Small intestine (tissue), 7 donors: ENCODE results near the gene ZNF564. TPM values are rescaled to one million over a fixed set of nuclear protein-coding genes. Genes with fewer than 3 reads are reported as not detected.
A peak's percentile ranks its signal among the peaks of the same experiment; 100 is the strongest.

Experiments used
- DNase-seq, 2 donors: peaks; one replicate each; pipeline versions ENCODE4 v3.0.0 to v3.0.0-alpha.2; 2013
- FAIRE-seq: peaks from 2 replicates; lab custom pipeline; 2012; peaks lifted over from hg19 to GRCh38; lab: Jason Lieb, UNC
- H3K27ac ChIP-seq, 3 donors: one replicate each; pipeline ENCODE4 v1.5.1; 2013; ENCODE audit warnings: low read length in 2 of 3, mild to moderate bottlenecking in 2 of 3, control low read depth in 1 of 3, inconsistent platforms in 1 of 3, low read depth in 1 of 3, moderate library complexity in 1 of 3
- H3K27me3 ChIP-seq, 3 donors: one replicate each; pipeline ENCODE4 v1.6.1; 2013; ENCODE audit warnings: low read length in 3 of 3, inconsistent platforms in 1 of 3; ENCODE audit not compliant: control insufficient read depth in 3 of 3, insufficient read depth in 3 of 3
- H3K36me3 ChIP-seq, 3 donors: one replicate each; pipeline ENCODE4 v1.6.1; 2013; ENCODE audit warnings: low read length in 3 of 3, inconsistent platforms in 1 of 3, low read depth in 1 of 3, mild to moderate bottlenecking in 1 of 3, moderate library complexity in 1 of 3; ENCODE audit not compliant: control insufficient read depth in 3 of 3, insufficient read depth in 2 of 3
- H3K4me1 ChIP-seq, 3 donors: one replicate each; pipeline ENCODE4 v1.6.1; 2013; ENCODE audit warnings: low read length in 2 of 3, inconsistent platforms in 1 of 3, low read depth in 1 of 3, mild to moderate bottlenecking in 1 of 3, moderate library complexity in 1 of 3; ENCODE audit not compliant: control insufficient read depth in 3 of 3, insufficient read depth in 2 of 3
- H3K4me3 ChIP-seq, 3 donors: one replicate each; pipeline ENCODE4 v1.5.1; 2013; ENCODE audit warnings: low read length in 3 of 3, control low read depth in 1 of 3, inconsistent platforms in 1 of 3, low read depth in 1 of 3, mild to moderate bottlenecking in 1 of 3, moderate library complexity in 1 of 3
- H3K9me3 ChIP-seq, 2 donors: one replicate each; pipeline ENCODE4 v1.6.1; 2013; ENCODE audit warnings: low read depth in 1 of 2, low read length in 1 of 2; ENCODE audit not compliant: control insufficient read depth in 2 of 2, insufficient read depth in 1 of 2
- WGBS, 3 donors: extraction: QIAGEN DNeasy Blood & Tissue Kit; methylation state at CpG; one replicate each; pipeline ENCODE4 v1.1.7; 2013; 5-methylcytosine and 5-hydroxymethylcytosine counted together
- polyA plus RNA-seq, 4 donors: library from polyadenylated mRNA; stranded (reverse) in 3 of 4; unstranded in 1 of 4; fragments of 200-250 nt in 3 of 4; fragments of 120-200 nt in 1 of 4; gene quantifications; one replicate each; pipeline versions ENCODE4 v1.2.1 to v1.2.3, GENCODE V29; 2013
- donor health status: healthy with polysubstance abuse.
- donor health status: control.
- donor health status: control.
- donor health status: Bipolar disorder and iron deficiency.
- donor health status: healthy.

ZNF564 gene
- polyA plus RNA-seq, 4 donors: 6.5 to 14.9 (median 11.3) TPM

- peaks cover 0 to 3% (median 2%) of the 10 kb centered on the region in 3 donors for H3K4me1 ChIP-seq
- no peaks in the 10 kb centered on the region for H3K9me3 ChIP-seq
- no peak overlapping the region for H3K4me3 ChIP-seq
- no peak for FAIRE-seq
- H3K27ac ChIP-seq: no peak overlapping the region
- no peaks in the 10 kb centered on the region for H3K36me3 ChIP-seq
- no peaks in the 10 kb centered on the region for H3K27me3 ChIP-seq
- no peak for DNase-seq
- 74 to 89% (median 74%) methylated on average over 3 to 4 of the region's 4 CpGs for WGBS, 3 donors
Measured at GRCh38 chr19:12481781-12482508, 69.3 kb downstream of the ZNF564 start.

GRCh38 chr19:12478234-12478941 lies 72.9 kb downstream of the ZNF564 start:
- no peaks in the 10 kb centered on the region for H3K4me1 ChIP-seq
- no peaks in the 10 kb centered on the region for H3K27me3 ChIP-seq
- H3K27ac ChIP-seq: no peak overlapping the region
- DNase-seq (peak in 1 of 2 donors; percentile 42), FAIRE-seq (no peak)
- WGBS, 3 donors: 14 to 60% (median 21%) methylated on average over 5 of the region's 5 CpGs
- no peak overlapping the region for H3K4me3 ChIP-seq
- H3K36me3 ChIP-seq: no peaks in the 10 kb centered on the region
- H3K9me3 ChIP-seq: peaks cover 0 to 4% of the 10 kb centered on the region in 2 donors

Other genes with a start within 250 kb of the ZNF564 start
- 1 to 10 TPM in 2 of 4 donors, under 1 TPM in 2; 0.54 to 4.1 (median 1.2) TPM for gene ZNF563, start 217.8 kb downstream of the ZNF564 start, polyA plus RNA-seq
- 1 to 10 TPM in 2 of 4 donors, not detected in 2; 1.0 to 3.0 TPM for gene ZNF442, start 185.8 kb downstream of the ZNF564 start, polyA plus RNA-seq
- 1 to 10 TPM; 2.4 to 9.6 (median 5.4) TPM for gene ZNF799, start 150.2 kb downstream of the ZNF564 start, polyA plus RNA-seq
- gene ZNF443, start 110.5 kb downstream of the ZNF564 start, polyA plus RNA-seq: 1 to 10 TPM; 1.6 to 7.3 (median 2.4) TPM
- gene ZNF709, start 66.7 kb downstream of the ZNF564 start, polyA plus RNA-seq: 1 to 10 TPM in 1 of 4 donors, under 1 TPM in 1, not detected in 2; 0.76 to 2.9 TPM
- gene ZNF490, start 59.3 kb upstream of the ZNF564 start, polyA plus RNA-seq: 1 to 10 TPM in 2 of 4 donors, under 1 TPM in 1, not detected in 1; 0.45 to 3.0 (median 1.0) TPM
- 10 to 100 TPM in 1 of 4 donors, 1 to 10 TPM in 3; 4.7 to 17.7 (median 5.8) TPM for gene ZNF791, start 59.4 kb upstream of the ZNF564 start, polyA plus RNA-seq
- 10 to 100 TPM; 42.7 to 64.8 (median 51.0) TPM for gene MAN2B1, start 115.3 kb upstream of the ZNF564 start, polyA plus RNA-seq
- gene WDR83, start 115.3 kb upstream of the ZNF564 start, polyA plus RNA-seq: 10 to 100 TPM; 10.9 to 23.8 (median 19.9) TPM
- 10 to 100 TPM; 61.5 to 96.9 (median 66.8) TPM for gene DHPS, start 130.4 kb upstream of the ZNF564 start, polyA plus RNA-seq
- not detected for gene GNG14, start 136.5 kb upstream of the ZNF564 start, polyA plus RNA-seq
- 10 to 100 TPM in 1 of 4 donors, 1 to 10 TPM in 3; 4.5 to 11.8 (median 7.2) TPM for gene FBXW9, start 145.1 kb upstream of the ZNF564 start, polyA plus RNA-seq
- 10 to 100 TPM in 3 of 4 donors, 1 to 10 TPM in 1; 9.8 to 41.3 (median 19.7) TPM for gene TNPO2, start 172.4 kb upstream of the ZNF564 start, polyA plus RNA-seq
- 100 to 1,000 TPM; 210 to 376 (median 282) TPM for gene TRIR, start 183.2 kb upstream of the ZNF564 start, polyA plus RNA-seq
- 10 to 100 TPM; 62.1 to 85.4 (median 69.8) TPM for gene GET3, start 186.0 kb upstream of the ZNF564 start, polyA plus RNA-seq
- gene BEST2, start 200.3 kb upstream of the ZNF564 start, polyA plus RNA-seq: 1 to 10 TPM in 1 of 4 donors, under 1 TPM in 2, not detected in 1; 0.10 to 3.4 (median 0.16) TPM
- 100 to 1,000 TPM in 3 of 4 donors, 10 to 100 TPM in 1; 61.8 to 206 (median 167) TPM for gene HOOK2, start 224.1 kb upstream of the ZNF564 start, polyA plus RNA-seq
- 100 to 1,000 TPM in 2 of 4 donors, 10 to 100 TPM in 2; 44.7 to 234 (median 135) TPM for gene JUNB, start 240.0 kb upstream of the ZNF564 start, polyA plus RNA-seq